ENCODE results near the gene ZNF425.

Gene ZNF425

GRCh38 chr7:149141893-149142292 is 15.8 kb upstream of the ZNF425 start:
- TF ChIP-seq CTCF (IDR thresholded peaks at IDR 0.05; ENCODE audit: low read depth, low read length, poor library complexity, severe bottlenecking): no peak
- TF ChIP-seq EZH2phosphoT487 (IDR thresholded peaks at IDR 0.05; ENCODE audit: borderline replicate concordance, low read length): no peak

GRCh38 chr7:149140831-149141230 is 14.7 kb upstream of the ZNF425 start:
- Histone ChIP-seq H3K4me3 (ENCODE audit: low read length) (no peak overlapping the region), H3K36me3 (ENCODE audit: control insufficient read depth, low read length) (peaks cover 25% of the 10 kb centered on the region), H3K4me2 (ENCODE audit: low read length) (no peak overlapping the region), H4K20me1 (ENCODE audit: control insufficient read depth, insufficient read depth, low read depth, low read length) (no peaks in the 10 kb centered on the region), H3K27me3 (ENCODE audit: control insufficient read depth, low read length) (no peaks in the 10 kb centered on the region), H3K9me3 (ENCODE audit: control insufficient read depth, insufficient read depth, low read length) (no peaks in the 10 kb centered on the region), H3K9me2 (replicated peaks; ENCODE audit: control insufficient read depth, low read length) (no peaks in the 10 kb centered on the region), H3K4me1 (ENCODE audit: control insufficient read depth, low read length) (peaks cover 20% of the 10 kb centered on the region), H3K79me2 (ENCODE audit: control insufficient read depth, low read length) (peaks cover 48% of the 10 kb centered on the region), H3K27ac (ENCODE audit: low read depth, low read length) (no peak overlapping the region), H3F3A (ENCODE audit: control insufficient read depth, insufficient read depth) (peaks cover 22% of the 10 kb centered on the region)
- no peak for TF ChIP-seq EZH2phosphoT487 (IDR thresholded peaks at IDR 0.05; ENCODE audit: borderline replicate concordance, low read length)
- no peak for TF ChIP-seq CTCF (IDR thresholded peaks at IDR 0.05; ENCODE audit: low read depth, low read length, poor library complexity, severe bottlenecking)

More at GRCh38 chr7:149141893-149142292, 15.8 kb upstream of the ZNF425 start:
- H3K4me2 ChIP-seq (ENCODE audit: low read length): no peak overlapping the region
- H3K4me3 ChIP-seq (ENCODE audit: low read length): no peak overlapping the region
- no peaks in the 10 kb centered on the region for H4K20me1 ChIP-seq (ENCODE audit: control insufficient read depth, insufficient read depth, low read depth, low read length)
- no peaks in the 10 kb centered on the region for H3K9me3 ChIP-seq (ENCODE audit: control insufficient read depth, insufficient read depth, low read length)
- H3K36me3 ChIP-seq (ENCODE audit: control insufficient read depth, low read length): peaks cover 25% of the 10 kb centered on the region
- peaks cover 21% of the 10 kb centered on the region for H3K4me1 ChIP-seq (ENCODE audit: control insufficient read depth, low read length)
- no peaks in the 10 kb centered on the region for H3K9me2 ChIP-seq (replicated peaks; ENCODE audit: control insufficient read depth, low read length)
- H3K27ac ChIP-seq (ENCODE audit: low read depth, low read length): no peak overlapping the region
- H3K27me3 ChIP-seq (ENCODE audit: control insufficient read depth, low read length): no peaks in the 10 kb centered on the region
- peaks cover 54% of the 10 kb centered on the region for H3K79me2 ChIP-seq (ENCODE audit: control insufficient read depth, low read length)
- H3F3A ChIP-seq (ENCODE audit: control insufficient read depth, insufficient read depth): peaks cover 31% of the 10 kb centered on the region

GRCh38 chr7:149136118-149136517 is 10.0 kb upstream of the ZNF425 start:
- Histone ChIP-seq H3K4me1 (ENCODE audit: control insufficient read depth, low read length) (peaks cover 5% of the 10 kb centered on the region), H3K27me3 (ENCODE audit: control insufficient read depth, low read length) (no peaks in the 10 kb centered on the region), H3K9me3 (ENCODE audit: control insufficient read depth, insufficient read depth, low read length) (peaks cover 3% of the 10 kb centered on the region), H3K4me2 (ENCODE audit: low read length) (no peak overlapping the region), H3F3A (ENCODE audit: control insufficient read depth, insufficient read depth) (no peaks in the 10 kb centered on the region; the same call in 1 of the 2 replicates), H3K4me3 (ENCODE audit: low read length) (no peak overlapping the region), H3K79me2 (ENCODE audit: control insufficient read depth, low read length) (peaks cover 28% of the 10 kb centered on the region), H4K20me1 (ENCODE audit: control insufficient read depth, insufficient read depth, low read depth, low read length) (no peaks in the 10 kb centered on the region), H3K27ac (ENCODE audit: low read depth, low read length) (no peak overlapping the region), H3K36me3 (ENCODE audit: control insufficient read depth, low read length) (peaks cover 43% of the 10 kb centered on the region), H3K9me2 (replicated peaks; ENCODE audit: control insufficient read depth, low read length) (no peaks in the 10 kb centered on the region)
- TF ChIP-seq EZH2phosphoT487 (IDR thresholded peaks at IDR 0.05; ENCODE audit: borderline replicate concordance, low read length) (no peak), CTCF (IDR thresholded peaks at IDR 0.05; ENCODE audit: low read depth, low read length, poor library complexity, severe bottlenecking) (no peak)
